ENCODE data around the gene GYPB.
"Not testable (repeated sequence)": the region's sequence is repeated elsewhere in the genome, so short reads cannot be mapped to it uniquely, and the experiment has no call there.

GRCh38 chr4:143947493-143947892 is 71.7 kb downstream of the GYPB start:
- not testable (repeated sequence) for TF ChIP-seq ZNF121, ZBTB21, ZNF585B, CTCF, OVOL3, KLF1 (tag by site-specific recombination; IDR thresholded peaks at IDR 0.05)
- TF ChIP-seq, protein P1, sequence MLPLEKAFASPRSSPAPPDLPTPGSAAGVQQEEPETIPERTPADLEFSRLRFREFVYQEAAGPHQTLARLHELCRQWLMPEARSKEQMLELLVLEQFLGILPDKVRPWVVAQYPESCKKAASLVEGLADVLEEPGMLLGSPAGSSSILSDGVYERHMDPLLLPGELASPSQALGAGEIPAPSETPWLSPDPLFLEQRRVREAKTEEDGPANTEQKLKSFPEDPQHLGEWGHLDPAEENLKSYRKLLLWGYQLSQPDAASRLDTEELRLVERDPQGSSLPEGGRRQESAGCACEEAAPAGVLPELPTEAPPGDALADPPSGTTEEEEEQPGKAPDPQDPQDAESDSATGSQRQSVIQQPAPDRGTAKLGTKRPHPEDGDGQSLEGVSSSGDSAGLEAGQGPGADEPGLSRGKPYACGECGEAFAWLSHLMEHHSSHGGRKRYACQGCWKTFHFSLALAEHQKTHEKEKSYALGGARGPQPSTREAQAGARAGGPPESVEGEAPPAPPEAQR (tag by site-specific recombination; IDR thresholded peaks at IDR 0.05) = not testable (repeated sequence)
- TF ChIP-seq, protein P2, sequence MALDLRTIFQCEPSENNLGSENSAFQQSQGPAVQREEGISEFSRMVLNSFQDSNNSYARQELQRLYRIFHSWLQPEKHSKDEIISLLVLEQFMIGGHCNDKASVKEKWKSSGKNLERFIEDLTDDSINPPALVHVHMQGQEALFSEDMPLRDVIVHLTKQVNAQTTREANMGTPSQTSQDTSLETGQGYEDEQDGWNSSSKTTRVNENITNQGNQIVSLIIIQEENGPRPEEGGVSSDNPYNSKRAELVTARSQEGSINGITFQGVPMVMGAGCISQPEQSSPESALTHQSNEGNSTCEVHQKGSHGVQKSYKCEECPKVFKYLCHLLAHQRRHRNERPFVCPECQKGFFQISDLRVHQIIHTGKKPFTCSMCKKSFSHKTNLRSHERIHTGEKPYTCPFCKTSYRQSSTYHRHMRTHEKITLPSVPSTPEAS (tag by site-specific recombination; IDR thresholded peaks at IDR 0.05) = not testable (repeated sequence)
- TF ChIP-seq, protein P3, sequence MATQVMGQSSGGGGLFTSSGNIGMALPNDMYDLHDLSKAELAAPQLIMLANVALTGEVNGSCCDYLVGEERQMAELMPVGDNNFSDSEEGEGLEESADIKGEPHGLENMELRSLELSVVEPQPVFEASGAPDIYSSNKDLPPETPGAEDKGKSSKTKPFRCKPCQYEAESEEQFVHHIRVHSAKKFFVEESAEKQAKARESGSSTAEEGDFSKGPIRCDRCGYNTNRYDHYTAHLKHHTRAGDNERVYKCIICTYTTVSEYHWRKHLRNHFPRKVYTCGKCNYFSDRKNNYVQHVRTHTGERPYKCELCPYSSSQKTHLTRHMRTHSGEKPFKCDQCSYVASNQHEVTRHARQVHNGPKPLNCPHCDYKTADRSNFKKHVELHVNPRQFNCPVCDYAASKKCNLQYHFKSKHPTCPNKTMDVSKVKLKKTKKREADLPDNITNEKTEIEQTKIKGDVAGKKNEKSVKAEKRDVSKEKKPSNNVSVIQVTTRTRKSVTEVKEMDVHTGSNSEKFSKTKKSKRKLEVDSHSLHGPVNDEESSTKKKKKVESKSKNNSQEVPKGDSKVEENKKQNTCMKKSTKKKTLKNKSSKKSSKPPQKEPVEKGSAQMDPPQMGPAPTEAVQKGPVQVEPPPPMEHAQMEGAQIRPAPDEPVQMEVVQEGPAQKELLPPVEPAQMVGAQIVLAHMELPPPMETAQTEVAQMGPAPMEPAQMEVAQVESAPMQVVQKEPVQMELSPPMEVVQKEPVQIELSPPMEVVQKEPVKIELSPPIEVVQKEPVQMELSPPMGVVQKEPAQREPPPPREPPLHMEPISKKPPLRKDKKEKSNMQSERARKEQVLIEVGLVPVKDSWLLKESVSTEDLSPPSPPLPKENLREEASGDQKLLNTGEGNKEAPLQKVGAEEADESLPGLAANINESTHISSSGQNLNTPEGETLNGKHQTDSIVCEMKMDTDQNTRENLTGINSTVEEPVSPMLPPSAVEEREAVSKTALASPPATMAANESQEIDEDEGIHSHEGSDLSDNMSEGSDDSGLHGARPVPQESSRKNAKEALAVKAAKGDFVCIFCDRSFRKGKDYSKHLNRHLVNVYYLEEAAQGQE (tag by site-specific recombination; IDR thresholded peaks at IDR 0.05) = not testable (repeated sequence)
